PFSK-1 (cell line): Measurements from ENCODE around the gene IL36RN.

Experiments used
- FOXP2 ChIP-seq: optimal IDR thresholded peaks from 2 replicates; pipeline ENCODE3; 2011; ENCODE audit warnings: borderline replicate concordance, control low read depth, inconsistent platforms; ENCODE audit not compliant: insufficient read depth; ENCODE audit errors: extremely low read length, extremely low read depth
- POLR2AphosphoS5 ChIP-seq: IDR thresholded peaks from 2 replicates; pipeline ENCODE4 v1.6.1; 2012; ENCODE audit warnings: low read depth, mild to moderate bottlenecking, control low read depth, low read length, moderate library complexity
- SIN3A ChIP-seq: IDR thresholded peaks from 2 replicates; pipeline ENCODE4 v1.6.1; 2012; ENCODE audit warnings: mild to moderate bottlenecking, low read length, moderate library complexity, borderline replicate concordance; ENCODE audit not compliant: insufficient read depth
- TAF1 ChIP-seq: IDR thresholded peaks from 2 replicates; pipeline ENCODE4 v1.6.1; 2012; ENCODE audit warnings: low read length, control low read depth, borderline replicate concordance; ENCODE audit not compliant: insufficient read depth
- TF ChIP-seq, protein P1 (sequence below), 2 experiments: IDR thresholded peaks; 2 replicates each; pipeline versions ENCODE4 v1.6.1 to v1.8.0; 2011 to 2012; ENCODE audit warnings: low read depth in 2 of 2, low read length in 2 of 2, control low read depth in 1 of 2, inconsistent platforms in 1 of 2, mild to moderate bottlenecking in 1 of 2, moderate library complexity in 1 of 2; ENCODE audit not compliant: insufficient read depth in 1 of 2

Gene IL36RN

DNA sequence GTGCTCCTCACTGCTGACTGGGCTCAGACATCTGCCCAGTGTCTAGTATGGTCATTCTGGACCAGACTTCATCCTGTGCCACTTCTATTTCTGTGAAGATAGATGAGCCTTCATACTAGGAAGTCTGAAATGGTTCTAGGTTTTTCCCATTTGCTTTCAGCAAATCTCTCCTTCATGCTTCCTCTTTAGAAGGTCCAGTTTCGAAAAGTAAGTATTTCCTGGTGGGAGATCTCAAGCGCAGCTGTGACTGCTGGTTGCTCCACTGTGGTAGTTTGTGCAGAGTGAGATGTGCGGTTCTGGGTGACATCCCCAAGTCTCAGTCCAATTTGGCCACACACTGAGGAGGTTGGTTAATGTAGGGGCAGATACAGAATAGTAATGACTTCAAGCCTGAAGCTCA, 20.7 kb upstream of the IL36RN start:
- TF ChIP-seq FOXP2 (no peak), SIN3A (no peak), TAF1 (no peak), POLR2AphosphoS5 (no peak)
- TF ChIP-seq, protein P1, sequence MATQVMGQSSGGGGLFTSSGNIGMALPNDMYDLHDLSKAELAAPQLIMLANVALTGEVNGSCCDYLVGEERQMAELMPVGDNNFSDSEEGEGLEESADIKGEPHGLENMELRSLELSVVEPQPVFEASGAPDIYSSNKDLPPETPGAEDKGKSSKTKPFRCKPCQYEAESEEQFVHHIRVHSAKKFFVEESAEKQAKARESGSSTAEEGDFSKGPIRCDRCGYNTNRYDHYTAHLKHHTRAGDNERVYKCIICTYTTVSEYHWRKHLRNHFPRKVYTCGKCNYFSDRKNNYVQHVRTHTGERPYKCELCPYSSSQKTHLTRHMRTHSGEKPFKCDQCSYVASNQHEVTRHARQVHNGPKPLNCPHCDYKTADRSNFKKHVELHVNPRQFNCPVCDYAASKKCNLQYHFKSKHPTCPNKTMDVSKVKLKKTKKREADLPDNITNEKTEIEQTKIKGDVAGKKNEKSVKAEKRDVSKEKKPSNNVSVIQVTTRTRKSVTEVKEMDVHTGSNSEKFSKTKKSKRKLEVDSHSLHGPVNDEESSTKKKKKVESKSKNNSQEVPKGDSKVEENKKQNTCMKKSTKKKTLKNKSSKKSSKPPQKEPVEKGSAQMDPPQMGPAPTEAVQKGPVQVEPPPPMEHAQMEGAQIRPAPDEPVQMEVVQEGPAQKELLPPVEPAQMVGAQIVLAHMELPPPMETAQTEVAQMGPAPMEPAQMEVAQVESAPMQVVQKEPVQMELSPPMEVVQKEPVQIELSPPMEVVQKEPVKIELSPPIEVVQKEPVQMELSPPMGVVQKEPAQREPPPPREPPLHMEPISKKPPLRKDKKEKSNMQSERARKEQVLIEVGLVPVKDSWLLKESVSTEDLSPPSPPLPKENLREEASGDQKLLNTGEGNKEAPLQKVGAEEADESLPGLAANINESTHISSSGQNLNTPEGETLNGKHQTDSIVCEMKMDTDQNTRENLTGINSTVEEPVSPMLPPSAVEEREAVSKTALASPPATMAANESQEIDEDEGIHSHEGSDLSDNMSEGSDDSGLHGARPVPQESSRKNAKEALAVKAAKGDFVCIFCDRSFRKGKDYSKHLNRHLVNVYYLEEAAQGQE (IDR thresholded peaks at IDR 0.05; ENCODE audit: insufficient read depth in 1 of 2, low read depth in 2 of 2, low read length in 2 of 2): no peak

DNA sequence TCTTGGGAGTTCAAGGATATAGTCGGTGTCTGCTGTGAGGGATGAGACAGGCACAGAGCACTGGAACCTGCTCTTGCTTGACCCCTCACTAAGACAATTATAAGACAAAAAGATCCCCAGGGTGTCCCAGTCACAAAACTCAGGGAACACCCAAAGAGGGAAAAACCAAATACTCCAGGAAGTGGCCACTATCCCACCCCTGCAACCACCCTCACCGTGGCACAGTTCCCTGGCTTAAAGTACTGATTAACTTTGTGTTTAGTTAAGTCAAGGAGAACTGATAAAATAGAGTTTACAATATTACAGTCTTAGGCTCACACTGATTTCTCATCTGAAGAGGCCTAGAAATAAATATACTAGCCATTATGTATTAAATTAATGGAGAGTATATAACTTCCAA, 19.8 kb upstream of the IL36RN start:
- TF ChIP-seq TAF1 (no peak), POLR2AphosphoS5 (no peak), FOXP2 (no peak), SIN3A (no peak)
- TF ChIP-seq, protein P1 (IDR thresholded peaks at IDR 0.05; ENCODE audit: insufficient read depth in 1 of 2, low read depth in 2 of 2, low read length in 2 of 2): no peak

DNA sequence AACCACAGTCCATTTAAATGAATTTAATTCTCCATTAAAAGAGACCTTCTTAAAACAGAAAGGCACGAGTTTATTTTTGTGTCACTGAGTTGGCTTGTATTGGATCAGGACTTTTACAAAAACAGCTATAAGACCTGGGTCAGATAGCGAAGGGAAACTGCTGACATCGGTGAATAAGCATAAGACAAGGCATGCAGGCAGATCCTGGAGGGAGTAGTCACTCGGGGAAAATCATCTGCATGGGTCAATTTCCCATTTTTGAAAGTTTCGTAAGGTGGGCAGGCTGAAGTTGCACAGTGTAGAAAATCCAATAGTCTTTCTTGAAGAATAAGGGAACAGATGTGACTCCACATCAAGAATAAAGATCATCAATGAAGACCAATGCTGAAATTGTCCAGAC, 19.3 kb upstream of the IL36RN start:
- TF ChIP-seq SIN3A: no peak
- TF ChIP-seq, protein P1 (IDR thresholded peaks at IDR 0.05; ENCODE audit: insufficient read depth in 1 of 2, low read depth in 2 of 2, low read length in 2 of 2): no peak
- no peak for TF ChIP-seq FOXP2

DNA sequence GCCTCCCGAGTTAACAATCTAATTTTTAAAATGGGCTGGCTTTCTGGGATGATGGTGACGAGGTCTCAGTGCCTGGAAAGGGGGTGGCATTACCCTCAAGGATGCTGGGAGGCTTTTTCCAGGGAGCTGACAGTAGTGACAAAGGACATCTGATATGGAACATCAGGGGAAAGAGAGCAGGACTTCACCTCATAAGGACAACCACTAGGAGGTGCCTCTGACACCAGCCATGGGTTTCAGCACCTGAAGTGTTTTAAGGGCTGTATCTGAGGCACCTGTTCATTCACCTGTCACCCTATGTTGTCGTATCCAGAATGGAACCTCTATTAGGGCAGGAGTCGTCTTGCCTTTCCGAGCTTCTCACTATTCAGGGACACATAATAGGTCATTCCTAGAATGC, 17.1 kb upstream of the IL36RN start:
- TF ChIP-seq POLR2AphosphoS5 (no peak), SIN3A (no peak), FOXP2 (no peak), TAF1 (no peak)
- TF ChIP-seq, protein P1 (IDR thresholded peaks at IDR 0.05; ENCODE audit: insufficient read depth in 1 of 2, low read depth in 2 of 2, low read length in 2 of 2): no peak

DNA sequence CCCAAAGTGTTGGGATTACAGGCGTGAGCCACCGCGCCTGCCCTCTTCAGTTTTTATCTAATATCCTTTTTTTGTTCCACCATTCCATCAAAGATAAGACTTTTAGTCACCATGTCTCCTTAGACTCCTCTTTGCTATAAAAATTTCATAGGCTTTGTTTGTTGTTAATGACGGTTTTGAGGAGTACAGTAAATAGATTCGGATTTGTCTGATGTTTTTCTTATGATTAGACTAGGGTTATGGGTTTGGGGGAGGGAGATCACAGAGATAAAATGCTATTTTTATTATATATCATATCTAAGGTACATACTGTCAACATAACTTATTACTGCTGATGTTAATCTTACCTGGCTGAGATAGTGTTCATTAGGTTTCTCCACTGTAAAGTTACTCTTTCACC, 12.5 kb upstream of the IL36RN start:
- TF ChIP-seq SIN3A (no peak), TAF1 (no peak), FOXP2 (no peak), POLR2AphosphoS5 (no peak)
- TF ChIP-seq, protein P1 (IDR thresholded peaks at IDR 0.05; ENCODE audit: insufficient read depth in 1 of 2, low read depth in 2 of 2, low read length in 2 of 2): no peak
